ENCODE results near the gene KIRREL1. TPM values are rescaled to one million over a fixed set of nuclear protein-coding genes. Genes with fewer than 3 reads are reported as not detected.

The KIRREL1 gene
- total and polyA plus RNA-seq, 2 of the 13 experiments (the other 11 are each of a cell fraction or from before 2014, with no cell fraction given), result 0.02 to 0.03 TPM

- no peak for TF ChIP-seq ZNF772 (CRISPR knock-in tag; IDR thresholded peaks at IDR 0.05)
Measured at GRCh38 chr1:157965584-157965983, 27.9 kb upstream of the KIRREL1 start (continued).

- Histone ChIP-seq H4K20me1 (ENCODE audit: insufficient read depth, low read length) (no peaks in the 10 kb centered on the region), H3K79me2 (ENCODE audit: insufficient read depth, low read length) (no peaks in the 10 kb centered on the region), H3K27ac (ENCODE audit: extremely low read length, insufficient read depth, low read length) (no peak overlapping the region), H3K9me3 (ENCODE audit: low read length) (no peaks in the 10 kb centered on the region; the same call in 1 of the 2 replicates), H3K36me3 (replicated peaks in 1 of 2; ENCODE audit: control insufficient read depth in 1 of 2, insufficient read depth in 2 of 2, low read length in 2 of 2) (no peaks in the 10 kb centered on the region), H3K4me2 (ENCODE audit: low read depth, low read length) (peak overlapping the region; percentile 20), H3K9ac (ENCODE audit: insufficient read depth, low read depth, low read length) (no peak overlapping the region), H2AFZ (ENCODE audit: low read length) (no peak overlapping the region), H3K4me3 (replicated peaks in 1 of 3; ENCODE audit: insufficient read depth in 1 of 3, low read depth in 2 of 3, low read length in 3 of 3) (no peak overlapping the region), H3K4me1 (ENCODE audit: insufficient read depth, low read length) (peaks cover 16% of the 10 kb centered on the region), H3K27me3 (ENCODE audit: control insufficient read depth in 1 of 2, insufficient read depth in 2 of 2, low read length in 2 of 2) (no peaks in the 10 kb centered on the region; a peak in 1 of 5 replicates)
- BruUV-seq (replicated peaks), result no TSS peak
- TF ChIP-seq ARID3A (IDR thresholded peaks at IDR 0.05; ENCODE audit: low read depth, low read length) (0 out of 2 replicates have a peak, but pooled peaks have one; percentile 16), TCF12 (IDR thresholded peaks at IDR 0.05) (no peak), TCF12 (CRISPR knock-in tag; IDR thresholded peaks at IDR 0.05) (no peak), HNF1A (IDR thresholded peaks at IDR 0.05; ENCODE audit: low read depth) (0 out of 2 replicates have a peak, but pooled peaks have one; percentile 44), HNF1A (CRISPR knock-in tag; IDR thresholded peaks at IDR 0.05; ENCODE audit: borderline replicate concordance) (no peak), CREB1 (IDR thresholded peaks at IDR 0.05) (0 out of 2 replicates have a peak, but pooled peaks have one; percentile 7), CREB1 (CRISPR knock-in tag; IDR thresholded peaks at IDR 0.05) (no peak), TFAP4 (IDR thresholded peaks at IDR 0.05; ENCODE audit: borderline replicate concordance, low read depth) (0 out of 2 replicates have a peak, but pooled peaks have one; percentile 9), ZFX (CRISPR knock-in tag; IDR thresholded peaks at IDR 0.05; ENCODE audit: low read depth) (peak; percentile 35; the same call in 1 of the 2 replicates)
- TF ChIP-seq, protein P1, sequence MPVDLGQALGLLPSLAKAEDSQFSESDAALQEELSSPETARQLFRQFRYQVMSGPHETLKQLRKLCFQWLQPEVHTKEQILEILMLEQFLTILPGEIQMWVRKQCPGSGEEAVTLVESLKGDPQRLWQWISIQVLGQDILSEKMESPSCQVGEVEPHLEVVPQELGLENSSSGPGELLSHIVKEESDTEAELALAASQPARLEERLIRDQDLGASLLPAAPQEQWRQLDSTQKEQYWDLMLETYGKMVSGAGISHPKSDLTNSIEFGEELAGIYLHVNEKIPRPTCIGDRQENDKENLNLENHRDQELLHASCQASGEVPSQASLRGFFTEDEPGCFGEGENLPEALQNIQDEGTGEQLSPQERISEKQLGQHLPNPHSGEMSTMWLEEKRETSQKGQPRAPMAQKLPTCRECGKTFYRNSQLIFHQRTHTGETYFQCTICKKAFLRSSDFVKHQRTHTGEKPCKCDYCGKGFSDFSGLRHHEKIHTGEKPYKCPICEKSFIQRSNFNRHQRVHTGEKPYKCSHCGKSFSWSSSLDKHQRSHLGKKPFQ (CRISPR knock-in tag; IDR thresholded peaks at IDR 0.05; ENCODE audit: insufficient replicate concordance), result no peak
- FAIRE-seq (no peak), DNase-seq (ENCODE audit: low spot score) (peak; percentile 56), ATAC-seq (peak; percentile 91)
- in situ Hi-C loops (cut with HindIII; ENCODE audit: extremely low pct_ligation_motif_present, low pct_unique_long_range_greater_than_20kb) (loop anchor here (10.0 kb wide), 1 partner anchor 119 kb away; no protein-coding TSS in a partner anchor), intact Hi-C loops (cut with micrococcal nuclease; ENCODE audit: unreplicated experiment) (loop anchor here (10.0 kb wide), 1 partner anchor 1029 kb away; no protein-coding TSS in a partner anchor)
- POLR2A ChIA-PET, result no interaction called here
- CTCF ChIA-PET (ENCODE audit: low intra/inter-chr PET ratio, low total read pairs), result interaction anchor here (1.4 kb wide), 1 partner anchor 159 kb away, joined by 4 read pairs; no protein-coding TSS in a partner anchor
- 16% methylated on average over 9 of the region's 9 CpGs for WGBS (ENCODE audit: low lambda C conversion rate)
Measured at GRCh38 chr1:157966031-157966537, 27.4 kb upstream of the KIRREL1 start.

All from HepG2 (cell line).